Body of pancreas (tissue), 4 donors: ENCODE data around the gene MMP24. TPM values are rescaled to one million over a fixed set of nuclear protein-coding genes. Genes with fewer than 3 reads are reported as not detected.

Source experiments
- ATAC-seq: fragments of 150-250 bp; one replicate; pipeline ENCODE4 v1.9.1; 2016
- DNase-seq, 4 donors: peaks; one replicate each; pipeline ENCODE4 v3.0.0-alpha.2; 2019
- H3K27ac ChIP-seq, 4 donors: fragments of 200-600 bp; sonication (generic); 1 replicate in 3 of 4; 2 replicates in 1 of 4; pipeline versions ENCODE4 v1.5.1 to v1.6.1; 2016 to 2019; ENCODE audit warnings: mild to moderate bottlenecking in 1 of 4, mixed read lengths in 1 of 4, moderate library complexity in 1 of 4
- H3K27me3 ChIP-seq, 2 donors: fragments of 200-600 bp; sonication (generic); one replicate each; pipeline ENCODE4 v1.6.0; 2016; ENCODE audit warnings: mild to moderate bottlenecking in 1 of 2
- H3K36me3 ChIP-seq, 2 donors: fragments of 200-600 bp; sonication (generic); replicated peaks in 1 of 2; 2 replicates each; pipeline ENCODE4 v1.5.1; 2016; ENCODE audit warnings: low read depth in 2 of 2; ENCODE audit not compliant: insufficient read depth in 1 of 2
- H3K4me1 ChIP-seq: fragments of 200-600 bp; sonication (generic); one replicate; pipeline ENCODE4 v1.6.0; 2016
- H3K4me3 ChIP-seq, 2 donors: fragments of 200-600 bp; sonication (generic); 1 replicate in 1 of 2; 2 replicates in 1 of 2; pipeline ENCODE4 v1.5.1; 2016 to 2019
- H3K9me3 ChIP-seq, 3 donors: fragments of 200-600 bp; sonication (generic); 1 replicate in 2 of 3; 2 replicates in 1 of 3; pipeline ENCODE4 v1.5.1; 2016
- CTCF ChIP-seq, 7 experiments: fragments of 450-650 bp in 4 of 7; fragments of 200-600 bp in 3 of 7; sonication (generic) in 3 of 7; IDR thresholded peaks; one replicate each; pipeline ENCODE4 v1.5.1; 2016 to 2019; ENCODE audit warnings: antibody characterized with exemption in 7 of 7
- POLR2A ChIP-seq, 3 donors: fragments of 450-650 bp; IDR thresholded peaks; one replicate each; pipeline ENCODE4 v1.6.1; 2016; ENCODE audit warnings: antibody characterized with exemption in 3 of 3, mild to moderate bottlenecking in 2 of 3
- WGBS, 2 donors: methylation state at CpG; one replicate each; pipeline ENCODE4 v1.1.5; 2017; 5-methylcytosine and 5-hydroxymethylcytosine counted together
- intact Hi-C: fragments of 100-400 bp; cut with DNase I; formaldehyde crosslinking; loops from one replicate; pipeline ENCODE4 v1.15.1; 2023
- total RNA-seq, 2 donors: library from RNA; depleted of rRNA; stranded (reverse); fragments of >200 nt; gene quantifications; one replicate each; pipeline ENCODE4 v1.1.0, GENCODE V29; 2016

The MMP24 gene
- total RNA-seq, 2 donors from 2014 or later: 3.0 to 9.3 TPM

- H3K27me3 ChIP-seq: no peaks in the 10 kb centered on the region
- H3K4me3 ChIP-seq: no peak overlapping the region
- no peaks in the 10 kb centered on the region for H3K36me3 ChIP-seq
- no peaks in the 10 kb centered on the region for H3K9me3 ChIP-seq
- DNase-seq: peak; percentile 82 to 87 (median 86)
- intact Hi-C loops: no loop called here
- peak; percentile 74 for ATAC-seq
- WGBS, 2 donors: 20 to 34% methylated on average over 13 to 18 of the region's 18 CpGs
- TF ChIP-seq POLR2A (IDR thresholded peaks at IDR 0.05) (no peak), CTCF (IDR thresholded peaks at IDR 0.05) (peak; percentile 84 to 93 (median 89))
- H3K4me1 ChIP-seq: peaks cover 24% of the 10 kb centered on the region
- no peak overlapping the region for H3K27ac ChIP-seq
Measured at GRCh38 chr20:35303735-35304491, 77.4 kb downstream of the MMP24 start.

- Histone ChIP-seq H3K4me1 (peaks cover 24% of the 10 kb centered on the region), H3K36me3 (no peaks in the 10 kb centered on the region), H3K9me3 (no peaks in the 10 kb centered on the region), H3K27ac (no peak overlapping the region), H3K27me3 (no peaks in the 10 kb centered on the region), H3K4me3 (no peak overlapping the region)
- TF ChIP-seq CTCF (IDR thresholded peaks at IDR 0.05) (no peak), POLR2A (IDR thresholded peaks at IDR 0.05) (no peak)
- intact Hi-C loops: no loop called here
- 75 to 89% methylated on average over 6 of the region's 6 CpGs for WGBS, 2 donors
- DNase-seq: no peak
- ATAC-seq: no peak
Measured at GRCh38 chr20:35304956-35305355, 78.5 kb downstream of the MMP24 start.

GRCh38 chr20:35305682-35306556, 79.4 kb downstream of the MMP24 start:
- DNase-seq (peak in 1 of 4 donors; percentile 54), ATAC-seq (no peak)
- intact Hi-C loops: no loop called here
- TF ChIP-seq CTCF (IDR thresholded peaks at IDR 0.05): no peak
- TF ChIP-seq POLR2A (IDR thresholded peaks at IDR 0.05): no peak
- Histone ChIP-seq H3K9me3 (no peaks in the 10 kb centered on the region), H3K4me3 (no peak overlapping the region), H3K27me3 (no peaks in the 10 kb centered on the region), H3K4me1 (peaks cover 24% of the 10 kb centered on the region), H3K36me3 (no peaks in the 10 kb centered on the region), H3K27ac (no peak overlapping the region)
- 89 to 92% methylated on average over 11 to 12 of the region's 12 CpGs for WGBS, 2 donors

GRCh38 chr20:35306931-35307517, 80.5 kb downstream of the MMP24 start:
- peak overlapping the region in 3 of 4 donors; percentile 23 to 35 (median 35) for H3K27ac ChIP-seq
- H3K27me3 ChIP-seq: no peaks in the 10 kb centered on the region
- ATAC-seq (peak; percentile 51), DNase-seq (peak; percentile 52 to 66 (median 58))
- 30 to 53% methylated on average over 4 of the region's 4 CpGs for WGBS, 2 donors
- H3K4me3 ChIP-seq: no peak overlapping the region
- peak; percentile 37 to 67 (median 55) for TF ChIP-seq CTCF (IDR thresholded peaks at IDR 0.05)
- TF ChIP-seq POLR2A (IDR thresholded peaks at IDR 0.05): no peak
- H3K36me3 ChIP-seq: no peaks in the 10 kb centered on the region
- intact Hi-C loops: no loop called here
- peaks cover 24% of the 10 kb centered on the region for H3K4me1 ChIP-seq
- H3K9me3 ChIP-seq: no peaks in the 10 kb centered on the region
